EL (cell line): ENCODE results near the gene FAM120C.

Experiments used
- DNase-seq: peaks from one replicate; pipeline ENCODE4 v3.0.0-alpha.2; 2016

FAM120C gene

GRCh38 chrX:54166915-54167314, 16.1 kb downstream of the FAM120C start:
- DNase-seq: no peak

- DNase-seq: no peak
Measured at GRCh38 chrX:54157561-54157960, 25.5 kb downstream of the FAM120C start.

- no peak for DNase-seq
Measured at GRCh38 chrX:54134269-54134668, 48.8 kb downstream of the FAM120C start.

GRCh38 chrX:54116391-54116790, 66.7 kb downstream of the FAM120C start:
- no peak for DNase-seq

GRCh38 chrX:54093571-54093970, 89.5 kb downstream of the FAM120C start:
- DNase-seq: peak; percentile 31

GRCh38 chrX:54093159-54093558, 89.9 kb downstream of the FAM120C start:
- peak; percentile 1 for DNase-seq

DNA sequence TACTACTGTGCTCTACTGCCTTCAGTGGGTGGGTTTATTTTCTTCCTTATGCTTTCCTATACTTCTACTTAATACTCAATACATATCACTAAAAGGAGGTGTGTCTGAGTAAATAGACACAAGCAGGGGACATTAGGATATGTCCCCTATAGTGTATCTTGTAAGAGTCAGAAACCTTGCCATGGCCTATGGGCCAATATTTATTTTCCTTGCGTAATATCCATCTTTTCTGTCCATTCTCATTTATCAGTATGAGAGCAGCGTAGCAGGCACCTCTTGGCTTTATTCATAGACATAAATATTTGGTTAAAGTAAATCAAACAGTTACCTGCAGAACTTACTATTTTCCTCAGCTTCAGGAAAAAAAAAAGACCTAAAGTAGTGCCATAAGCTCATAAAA, 92.2 kb downstream of the FAM120C start:
- DNase-seq: no peak

- no peak for DNase-seq
Measured at GRCh38 chrX:54089191-54089590, 93.9 kb downstream of the FAM120C start.

- no peak for DNase-seq
Measured at GRCh38 chrX:54087661-54088060, 95.4 kb downstream of the FAM120C start.

DNA sequence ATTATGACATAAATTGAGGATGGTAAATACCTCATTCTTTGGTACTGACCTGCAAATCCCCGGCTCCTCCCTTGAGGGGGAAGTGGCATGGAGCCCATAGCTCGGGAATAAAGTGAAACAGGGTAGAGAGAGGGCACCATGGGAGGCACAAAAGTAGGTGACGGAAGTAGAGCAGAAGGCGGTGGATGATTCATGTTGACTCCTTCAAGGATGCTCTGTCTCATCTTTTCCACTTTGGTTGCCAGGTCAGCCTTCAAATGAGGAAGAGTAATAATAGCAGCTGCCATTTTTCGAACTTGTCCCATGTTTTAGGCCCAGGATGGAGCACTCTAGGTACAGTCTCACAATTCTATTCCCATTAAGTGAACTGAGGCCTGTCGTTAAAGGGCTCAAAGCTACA, 97.4 kb downstream of the FAM120C start:
- DNase-seq: no peak

DNA sequence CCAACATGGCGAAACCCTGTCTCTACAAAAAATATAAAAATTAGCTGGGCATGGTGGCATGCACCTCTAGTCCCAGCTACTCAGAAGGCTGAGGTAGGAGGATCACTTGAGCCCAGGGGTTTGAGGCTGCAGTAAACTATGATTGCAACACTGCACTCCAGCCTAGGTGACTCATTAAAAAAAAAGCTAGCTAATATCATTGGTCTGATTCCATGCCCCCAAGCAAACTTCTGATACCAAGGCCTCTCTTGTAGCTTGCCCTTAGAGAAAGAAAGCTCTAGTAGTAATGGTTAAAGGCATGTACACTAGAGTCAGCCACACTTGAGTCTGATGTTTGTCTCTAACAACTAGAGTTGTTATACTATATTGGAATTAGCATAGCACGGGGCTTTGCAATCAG, 106.2 kb downstream of the FAM120C start:
- DNase-seq: peak; percentile 85

DNA sequence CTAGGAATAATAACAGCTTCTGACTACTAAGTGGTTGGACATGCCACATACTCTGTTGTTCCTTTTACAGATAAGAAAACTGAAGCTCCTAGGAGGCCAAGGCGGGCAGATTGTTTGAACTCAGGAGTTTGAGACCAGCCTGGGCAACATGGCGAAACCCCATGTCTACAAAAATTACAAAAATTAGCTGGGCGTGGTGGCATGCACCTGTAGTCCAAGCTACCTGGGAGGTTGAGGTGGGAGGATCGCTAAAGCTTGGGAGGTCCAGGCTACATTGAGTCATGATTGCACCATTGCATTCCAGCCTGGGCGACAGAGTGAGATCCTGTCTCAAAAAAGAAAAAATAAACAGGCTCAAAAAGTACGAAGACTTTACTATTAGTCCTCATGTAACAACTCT, 108.2 kb downstream of the FAM120C start:
- DNase-seq: no peak

- no peak for DNase-seq
Measured at GRCh38 chrX:54067766-54068165, 115.3 kb downstream of the FAM120C start.

DNA sequence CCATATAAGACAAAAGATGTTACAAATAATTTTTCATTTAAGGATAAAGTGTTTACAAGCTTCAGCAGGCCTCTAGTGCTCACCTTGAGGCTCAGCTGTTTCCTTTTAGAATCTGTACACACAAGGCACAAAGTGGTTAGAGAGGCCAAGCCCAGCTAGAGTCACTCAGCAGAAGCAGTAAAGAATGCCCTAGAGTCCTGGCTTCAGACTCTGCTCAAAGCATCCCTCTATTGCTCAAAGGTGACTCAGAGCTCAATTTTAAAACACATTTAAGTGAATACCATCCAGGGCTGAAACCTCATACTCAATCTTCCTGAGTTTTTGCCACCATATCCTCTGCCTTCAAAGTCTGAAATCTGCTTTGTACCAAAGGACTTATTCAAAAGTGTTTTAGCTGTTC, 116.2 kb downstream of the FAM120C start:
- DNase-seq: peak; percentile 22

DNA sequence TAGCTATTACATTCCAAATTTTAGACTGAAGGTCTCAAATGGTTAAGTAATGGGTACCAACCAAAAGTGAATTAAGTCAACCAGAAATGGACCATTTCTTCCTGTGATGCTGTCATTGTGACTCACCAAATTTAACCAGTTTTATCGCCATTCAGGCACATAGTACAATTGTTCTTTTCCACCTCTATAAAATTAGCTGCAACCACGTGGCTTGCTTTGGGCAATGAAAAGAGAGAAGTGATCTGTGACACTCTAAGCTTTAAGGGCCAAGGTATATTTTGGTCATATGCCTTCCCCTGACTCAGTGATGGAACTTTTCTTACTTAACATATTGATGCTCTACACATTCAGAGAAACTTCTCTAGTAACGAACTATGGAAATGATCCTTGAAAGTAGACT, 118.5 kb downstream of the FAM120C start:
- no peak for DNase-seq

DNA sequence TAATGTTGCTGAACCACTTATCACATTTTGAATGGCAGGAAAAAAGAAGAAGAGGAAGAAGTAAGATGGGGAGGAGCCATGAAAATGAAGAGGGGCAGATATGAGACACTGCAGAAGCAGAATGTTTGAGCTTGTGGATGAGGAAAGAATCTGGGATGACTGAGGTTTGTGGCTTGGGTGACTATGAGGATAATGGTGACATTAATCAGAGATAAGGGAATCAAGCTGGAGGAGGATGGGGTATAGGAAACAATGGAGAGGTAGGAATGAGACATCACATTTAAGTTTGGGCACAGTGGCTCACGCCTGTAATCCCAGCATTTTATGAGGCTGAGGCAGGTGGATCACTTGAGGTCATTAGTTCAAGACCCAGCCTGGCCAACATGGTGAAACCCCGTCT, 119.7 kb downstream of the FAM120C start:
- no peak for DNase-seq

DNA sequence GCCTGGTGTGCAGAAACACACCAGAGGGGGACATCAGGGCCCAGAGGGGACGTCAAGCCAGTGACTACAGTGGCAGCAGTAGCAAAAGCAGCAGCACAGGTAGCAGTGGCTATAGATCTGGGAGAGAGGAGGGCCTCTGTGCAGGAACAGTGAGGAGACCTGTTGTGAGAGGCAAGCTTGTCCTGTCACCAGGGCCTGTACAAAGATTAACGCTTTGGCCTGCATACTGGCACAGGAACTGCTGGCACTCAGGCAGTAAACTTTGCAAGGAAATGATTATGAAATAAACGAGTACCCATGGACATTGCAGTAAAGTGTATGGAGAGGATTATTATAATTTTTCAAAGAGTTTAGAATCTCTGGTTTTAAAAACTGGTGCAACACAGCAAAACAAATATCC, 133.3 kb downstream of the FAM120C start:
- DNase-seq: no peak

DNA sequence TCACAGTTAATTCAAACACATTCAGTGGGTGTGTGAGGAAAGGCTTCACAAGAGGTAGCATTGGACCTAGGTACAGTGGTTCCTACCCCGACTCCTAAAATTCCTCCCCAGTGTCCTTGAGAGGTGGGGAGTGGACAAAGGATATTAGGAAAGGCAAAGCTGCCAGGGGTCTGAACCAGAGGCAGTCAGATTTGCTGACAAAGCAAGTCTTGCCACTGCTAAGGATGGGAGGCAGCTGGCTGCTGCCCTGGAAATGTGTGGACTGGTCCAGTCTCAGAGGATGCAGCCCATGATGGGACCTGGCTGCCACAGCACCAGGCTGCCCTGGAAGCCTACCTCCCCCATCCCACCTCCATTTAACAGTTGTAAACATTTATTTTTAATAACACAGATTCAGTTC, 134.6 kb downstream of the FAM120C start:
- no peak for DNase-seq

DNA sequence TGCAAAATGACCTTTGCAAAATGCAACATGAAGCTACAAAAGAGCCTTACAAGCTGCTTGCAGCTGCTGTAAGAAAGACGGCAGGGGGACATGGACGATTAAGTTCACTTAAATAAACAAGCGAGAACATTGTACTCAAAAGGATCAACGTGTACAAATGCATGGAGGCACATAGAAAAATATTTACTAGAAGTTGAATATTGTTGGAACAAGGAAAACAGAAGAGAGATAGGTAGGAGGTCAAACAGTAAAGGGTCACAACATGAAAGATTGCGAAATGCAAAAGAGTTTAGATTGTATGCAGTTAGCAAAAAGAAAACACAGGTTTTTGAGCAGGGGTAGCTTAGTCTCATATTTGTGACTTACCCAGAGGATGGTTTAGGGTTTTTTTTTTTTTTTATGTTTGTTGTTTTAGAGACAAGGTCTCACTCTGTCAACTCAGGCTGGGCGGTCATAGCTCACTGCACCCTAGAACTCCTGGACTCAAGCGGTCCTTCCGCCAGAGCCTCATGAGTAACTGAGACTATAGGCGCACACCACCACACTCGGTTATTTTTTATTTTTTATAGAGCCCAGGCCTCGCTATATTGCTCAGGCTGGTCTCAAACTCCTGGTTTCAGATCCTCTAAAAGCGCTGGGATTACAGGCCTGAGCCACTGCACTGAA, 137.4 kb downstream of the FAM120C start:
- DNase-seq: no peak

DNA sequence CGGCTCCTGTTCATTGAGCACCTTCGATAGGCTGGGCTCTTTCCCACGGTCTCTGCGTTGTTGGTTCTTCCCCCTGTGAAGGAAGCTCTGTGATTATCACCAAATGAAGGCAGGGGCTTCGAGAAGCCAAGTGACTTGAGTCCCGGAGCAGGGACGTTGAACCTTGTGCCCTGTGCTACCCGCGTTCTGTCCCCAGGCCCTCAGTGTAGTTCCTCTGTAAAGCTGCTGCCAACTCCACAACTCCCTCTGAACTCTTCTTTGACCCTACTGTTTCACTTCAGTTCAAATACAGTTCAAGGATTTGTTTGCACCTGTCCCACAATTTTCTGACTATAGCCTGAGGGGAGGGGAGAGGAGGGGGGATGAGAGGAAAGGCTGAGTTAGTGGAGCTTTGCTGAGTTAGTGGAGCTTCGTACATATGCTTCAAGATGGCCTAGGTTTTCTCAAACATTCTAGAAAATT, 138.1 kb downstream of the FAM120C start:
- no peak for DNase-seq

DNA sequence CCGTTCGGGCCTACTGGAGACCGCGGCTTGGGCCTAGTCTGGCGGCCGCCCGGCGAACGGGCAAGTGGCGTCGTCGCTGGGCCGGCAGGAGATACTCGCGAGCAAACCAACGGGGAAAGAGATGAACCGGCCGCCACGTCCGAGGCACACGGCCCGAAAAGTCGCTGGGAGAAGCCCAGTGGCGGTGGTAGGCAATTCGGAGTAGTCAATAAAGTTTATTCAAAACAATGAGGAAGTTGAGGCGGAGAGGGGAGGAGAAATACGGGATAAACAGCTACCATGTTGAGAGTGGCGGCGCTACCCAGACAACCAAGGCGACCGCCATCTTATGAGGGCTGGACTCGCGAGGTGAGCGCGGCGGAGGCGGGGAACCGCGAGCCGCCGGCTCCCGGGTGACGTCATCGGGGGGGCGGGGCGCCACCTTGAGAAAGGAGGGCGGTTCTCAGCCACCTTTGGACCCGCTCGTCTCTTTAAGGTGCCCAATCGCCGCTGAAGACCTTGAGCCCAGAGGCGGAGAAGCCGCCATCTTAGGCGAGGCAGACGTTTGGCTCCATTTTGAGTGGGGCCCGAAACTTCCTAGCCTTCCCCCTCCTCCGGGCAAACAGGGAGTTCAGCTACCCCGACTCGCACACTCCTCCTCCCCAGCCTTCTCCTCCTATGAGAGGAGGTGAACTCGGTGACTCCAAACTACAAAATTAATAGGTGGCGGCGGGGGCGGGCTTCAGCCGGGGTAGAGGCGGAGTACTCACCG, 138.8 kb downstream of the FAM120C start, which contains the start of gene PHF8:
PHF8 (minus strand) TSS at position 348 of the 751 bp plus-strand sequence. CDS start 1,745 bp downstream, outside the sequence.
- peak; percentile 92 for DNase-seq

DNA sequence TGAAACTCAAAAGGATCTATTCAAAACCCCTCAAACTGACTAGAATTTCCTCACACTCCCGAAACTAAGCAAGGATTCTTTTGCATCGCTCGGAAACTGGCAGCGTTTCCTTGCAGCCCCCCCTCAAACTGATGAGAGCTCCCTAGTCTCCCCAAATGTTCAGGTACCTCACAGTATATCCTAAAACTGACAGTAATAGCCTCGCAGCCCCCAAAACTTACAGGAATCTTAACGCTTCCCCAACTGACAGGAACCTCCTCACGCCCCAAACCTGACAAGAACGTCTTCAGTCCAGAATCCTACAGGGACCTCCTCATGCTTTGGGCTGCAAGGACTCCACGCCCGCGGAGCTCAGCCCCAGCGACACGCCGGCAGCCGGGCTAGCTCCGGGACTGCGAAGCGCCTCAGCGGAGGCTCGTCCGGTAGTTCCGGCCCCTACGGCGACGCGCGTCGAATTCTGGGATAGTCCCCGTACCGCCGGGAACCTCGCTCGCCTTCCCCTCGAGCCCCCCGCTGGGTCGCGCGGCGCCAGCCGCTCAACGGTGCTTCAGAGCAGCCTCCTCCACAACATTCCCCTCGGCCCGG, 139.4 kb downstream of the FAM120C start:
- DNase-seq: peak; percentile 18

GRCh38 chrX:54043056-54043455, 140.0 kb downstream of the FAM120C start:
- peak; percentile 2 for DNase-seq

DNA sequence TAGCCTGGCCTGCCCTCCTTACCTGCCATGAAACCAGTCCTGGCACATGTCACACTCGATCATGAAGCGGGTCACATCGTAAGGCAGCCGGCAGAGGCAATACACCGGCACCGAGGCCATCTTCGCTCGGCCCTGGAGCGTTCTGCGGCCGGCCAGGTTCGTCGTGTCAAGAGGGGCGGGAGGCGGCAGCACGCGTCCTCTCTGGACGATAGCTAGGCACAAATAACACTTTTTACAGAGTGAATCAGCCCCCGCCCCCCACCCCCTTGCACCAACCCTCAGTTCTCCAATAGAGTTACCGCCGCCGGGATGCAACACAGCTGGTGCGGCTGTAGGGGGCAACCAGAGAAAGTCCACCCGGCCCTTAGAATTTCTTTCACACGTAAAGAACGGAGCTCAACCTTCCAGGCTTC, 140.4 kb downstream of the FAM120C start:
- peak; percentile 70 for DNase-seq
